Stimulated activated CD8-positive, alpha-beta memory T cell treated with anti-CD3 and anti-CD28 coated beads, Interleukin-15, amount 100 ng/mL, for 1 hour (primary cell): ENCODE data around the gene TBC1D22A.
"Not testable (repeated sequence)": the region's sequence is repeated elsewhere in the genome, so short reads cannot be mapped to it uniquely, and the experiment has no call there.

ENCODE experiments used
- DNase-seq: peaks from one replicate; pipeline ENCODE4 v3.0.0-alpha.2; 2020; ENCODE audit warnings: low read depth

The TBC1D22A gene

DNA sequence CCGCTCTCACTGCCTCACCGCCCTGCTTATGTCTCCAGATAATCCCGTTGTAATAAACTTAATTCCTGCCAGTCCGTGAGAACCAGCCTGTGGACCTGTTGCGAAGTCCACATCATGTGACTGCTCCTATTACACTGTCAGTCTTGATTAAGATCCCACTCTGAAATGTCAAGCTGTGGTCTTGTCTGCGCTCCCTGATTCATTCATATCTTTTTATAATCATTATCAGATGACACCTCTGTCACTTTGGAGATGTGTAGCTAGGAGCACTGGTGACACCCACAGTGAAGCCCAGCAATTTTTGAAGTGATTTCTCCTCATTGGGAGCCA lies 377.3 kb downstream of the TBC1D22A start:
- no peak for DNase-seq

GRCh38 chr22:47140975-47141374 lies 378.5 kb downstream of the TBC1D22A start:
- DNase-seq, result not testable (repeated sequence)

DNA sequence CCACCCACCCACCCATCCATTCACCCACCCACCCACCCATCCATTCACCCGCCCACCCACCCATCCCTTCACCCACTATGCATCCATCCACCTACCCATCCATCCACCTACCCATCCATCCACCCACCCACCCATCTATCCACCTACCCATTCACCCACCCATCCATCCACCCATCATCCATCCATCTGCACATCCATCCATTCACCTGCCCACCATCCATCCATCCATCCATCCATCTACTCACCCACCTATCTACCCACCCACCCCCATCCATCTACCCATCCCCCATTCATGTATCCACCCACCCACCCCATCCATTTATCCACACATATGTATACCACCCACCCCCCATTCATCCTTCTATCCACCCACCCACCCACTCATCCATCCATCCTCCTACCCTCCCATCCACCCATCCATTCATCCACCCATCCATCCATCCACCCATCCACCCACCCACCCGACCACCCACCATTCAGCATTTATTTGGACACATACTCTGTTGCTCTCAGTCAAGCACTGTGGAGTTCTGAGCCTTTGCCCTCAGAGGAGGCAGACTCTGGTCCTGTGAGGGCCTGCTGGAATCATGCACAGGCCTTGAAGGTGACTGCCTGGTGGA lies 380.1 kb downstream of the TBC1D22A start:
- DNase-seq, result no peak

- no peak for DNase-seq
Measured at GRCh38 chr22:47143249-47143938, 380.9 kb downstream of the TBC1D22A start.

DNA sequence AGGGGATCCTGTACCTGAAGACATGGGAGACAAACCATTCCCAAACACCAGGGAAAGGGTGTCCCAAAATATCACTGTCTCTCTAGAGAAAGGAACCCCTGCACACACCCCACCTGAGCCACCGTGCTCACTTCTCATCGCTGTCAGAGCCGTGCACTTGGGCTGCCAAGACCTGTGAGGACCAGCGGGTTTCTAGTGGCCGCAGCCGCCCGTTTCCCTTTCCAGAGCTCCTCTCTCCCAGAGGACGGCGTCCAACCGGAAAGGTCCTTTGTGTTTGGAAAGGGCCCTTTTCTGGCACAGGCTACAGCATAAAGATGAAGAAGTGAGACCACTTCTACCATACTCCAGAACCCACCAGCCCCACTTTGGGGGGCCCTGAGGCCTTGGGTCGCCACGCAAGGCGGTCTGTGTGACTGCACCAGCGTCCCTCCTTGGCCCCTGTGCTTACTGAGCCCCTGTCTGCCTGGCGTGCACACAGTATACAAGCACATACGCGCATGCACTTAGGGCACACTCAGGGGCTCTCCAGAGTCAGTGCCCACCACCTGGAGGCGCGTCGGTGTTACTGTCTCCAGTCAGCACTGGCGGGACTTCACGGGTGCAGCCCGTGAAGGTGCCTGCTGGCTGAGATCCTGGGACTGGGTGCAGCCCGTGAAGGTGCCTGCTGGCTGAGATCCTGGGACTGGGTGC lies 381.8 kb downstream of the TBC1D22A start:
- DNase-seq, result no peak

DNA sequence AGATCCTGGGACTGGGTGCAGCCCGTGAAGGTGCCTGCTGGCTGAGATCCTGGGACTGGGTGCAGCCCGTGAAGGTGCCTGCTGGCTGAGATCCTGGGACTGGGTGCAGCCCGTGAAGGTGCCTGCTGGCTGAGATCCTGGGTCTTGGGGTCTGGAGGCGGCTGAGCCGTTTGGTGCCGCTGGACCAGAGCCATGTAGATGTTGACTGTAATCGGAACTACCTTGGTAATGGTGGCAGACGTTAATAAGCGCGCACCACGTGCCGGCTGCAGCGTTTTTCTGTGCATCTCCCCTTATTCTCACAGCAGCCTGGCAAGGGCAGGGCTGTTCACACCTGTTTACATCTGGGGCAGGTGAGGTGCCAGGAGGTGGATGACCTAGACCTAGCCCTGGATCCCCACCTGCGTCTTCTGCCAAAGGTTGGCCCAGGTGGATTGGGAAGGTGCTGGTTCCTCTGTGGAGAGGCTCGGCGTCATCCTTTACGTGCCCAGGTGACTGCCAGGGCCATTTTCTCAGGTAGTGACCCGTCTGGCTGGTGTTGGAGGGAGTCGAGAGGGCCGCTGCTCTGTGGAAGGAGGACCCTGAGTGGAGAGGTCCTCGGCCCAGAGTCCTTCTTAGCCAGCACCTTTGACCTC lies 382.5 kb downstream of the TBC1D22A start:
- DNase-seq, result no peak

GRCh38 chr22:47145883-47146282 lies 383.4 kb downstream of the TBC1D22A start:
- DNase-seq, result no peak

DNA sequence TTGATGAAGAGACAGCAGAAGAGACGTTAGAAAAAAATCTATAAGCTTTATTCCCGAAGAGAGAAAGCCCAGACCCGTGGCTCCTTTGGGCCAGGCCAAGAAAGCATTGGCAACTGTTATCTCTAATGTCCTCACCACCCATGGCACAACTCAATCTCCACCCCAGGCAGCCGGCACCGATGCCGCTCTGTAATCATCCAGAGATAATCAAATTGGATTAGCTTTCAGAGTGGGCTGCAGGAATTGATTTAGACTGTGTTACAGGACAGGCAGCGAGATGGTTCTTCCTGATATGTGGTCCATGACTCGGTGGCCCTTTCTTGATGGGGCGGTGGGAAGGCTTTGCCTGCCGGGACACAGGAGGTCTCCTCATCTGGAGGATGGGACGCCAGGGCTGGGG lies 383.9 kb downstream of the TBC1D22A start:
- DNase-seq, result no peak

DNA sequence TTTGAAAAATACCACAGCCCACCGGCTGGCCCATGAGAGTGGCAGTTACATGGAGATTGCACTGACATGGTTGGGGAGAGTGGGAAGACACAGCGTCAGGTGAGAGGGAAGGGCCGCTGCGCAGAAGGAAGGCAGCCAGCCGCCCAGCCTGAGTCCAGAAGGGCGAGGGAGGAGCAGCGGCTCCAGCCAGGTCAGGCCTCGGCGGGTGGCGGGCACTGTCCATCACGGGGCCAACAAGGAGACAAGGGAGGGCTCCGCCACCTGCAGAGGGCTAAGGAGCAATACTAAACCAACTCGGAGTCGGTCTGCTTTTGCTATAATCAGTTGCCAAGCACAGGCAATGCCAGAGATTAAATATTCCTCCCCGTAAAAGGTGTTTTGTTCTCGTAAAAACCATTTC lies 384.5 kb downstream of the TBC1D22A start:
- DNase-seq, result no peak

- DNase-seq, result no peak
Measured at GRCh38 chr22:47147572-47147971, 385.1 kb downstream of the TBC1D22A start.

- DNase-seq, result no peak
Measured at GRCh38 chr22:47148510-47148909, 386.1 kb downstream of the TBC1D22A start.

GRCh38 chr22:47148956-47149728 lies 386.7 kb downstream of the TBC1D22A start:
- DNase-seq, result no peak

GRCh38 chr22:47149976-47150375 lies 387.5 kb downstream of the TBC1D22A start:
- no peak for DNase-seq

- no peak for DNase-seq
Measured at GRCh38 chr22:47150426-47150825, 388.0 kb downstream of the TBC1D22A start.

DNA sequence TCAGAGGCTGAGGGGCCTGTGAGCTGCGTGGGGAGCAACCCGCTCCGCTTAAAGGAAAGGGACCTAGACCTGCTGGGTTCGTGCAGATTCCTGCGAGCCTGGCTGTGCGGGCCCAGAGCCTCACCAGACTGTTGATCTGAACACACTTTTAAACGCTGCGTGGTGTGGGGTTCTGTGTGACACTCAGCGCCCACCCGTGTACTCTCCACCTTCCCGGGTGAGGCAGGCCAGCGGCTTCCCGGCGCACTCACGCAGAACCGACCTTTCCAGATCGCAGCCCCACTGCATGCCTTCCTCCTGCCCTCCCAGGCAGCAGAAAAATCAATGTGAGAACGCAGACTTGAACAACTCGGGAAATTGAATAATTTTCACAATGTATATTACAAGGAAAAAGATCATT lies 388.6 kb downstream of the TBC1D22A start:
- DNase-seq, result no peak

DNA sequence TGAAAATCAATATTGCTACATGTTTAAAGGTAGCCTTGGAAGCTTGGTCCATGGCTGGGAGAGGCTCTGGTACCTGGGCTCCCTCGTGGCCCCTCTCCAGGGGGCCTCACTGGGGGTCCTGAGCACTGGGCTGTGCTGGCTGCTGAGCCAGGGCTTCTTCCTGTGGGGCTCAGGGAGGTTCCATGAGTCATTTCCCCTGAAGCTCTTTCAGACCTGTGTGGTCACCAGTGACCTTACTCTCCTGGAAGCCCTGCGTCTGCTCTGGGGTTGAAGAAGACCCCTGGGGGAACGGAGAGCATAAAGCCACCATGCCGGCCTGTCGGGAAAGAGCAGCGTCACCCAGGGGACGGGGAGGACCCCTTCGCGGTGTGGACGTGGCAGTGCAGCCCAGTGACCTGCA lies 389.0 kb downstream of the TBC1D22A start:
- DNase-seq, result no peak

DNA sequence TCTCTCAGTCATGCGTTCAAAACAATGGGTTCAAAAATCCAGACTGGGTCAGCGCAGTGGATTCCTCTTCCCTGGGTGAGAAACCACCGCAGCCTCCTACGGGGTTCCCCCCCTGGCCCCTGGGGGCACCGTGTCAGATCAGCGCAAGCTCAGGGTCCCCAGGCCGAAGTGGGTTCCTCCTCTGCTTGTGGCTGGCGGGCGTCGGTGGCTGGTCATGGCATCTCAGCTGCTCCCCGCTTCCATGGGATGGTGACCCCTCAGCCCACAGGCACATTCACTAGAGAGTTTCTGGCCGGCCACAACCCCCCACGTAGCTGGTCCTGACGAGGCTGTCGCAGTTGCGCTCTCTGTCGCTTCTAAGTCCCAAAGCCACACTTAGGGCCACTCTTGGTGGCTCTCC lies 389.8 kb downstream of the TBC1D22A start:
- DNase-seq, result no peak

DNA sequence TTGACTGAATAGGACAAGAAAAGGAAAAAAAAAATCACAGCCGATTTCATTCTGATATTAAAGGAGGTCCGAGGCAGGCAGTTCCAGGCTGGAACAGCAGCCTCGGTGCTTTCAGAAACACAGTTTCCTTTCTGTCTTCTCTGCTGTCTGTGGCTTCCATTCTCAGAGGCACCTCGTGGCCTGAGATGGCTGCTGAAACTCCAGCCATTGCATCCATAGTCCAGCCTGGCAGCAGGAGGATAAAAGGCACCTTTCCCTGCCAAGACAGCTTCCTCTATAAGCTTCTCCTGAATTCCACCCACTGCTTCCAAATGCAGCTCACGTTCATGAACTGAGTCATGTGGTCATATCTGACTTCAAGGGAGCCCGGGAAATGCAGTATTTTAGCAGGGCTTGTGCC lies 390.5 kb downstream of the TBC1D22A start:
- no peak for DNase-seq

- DNase-seq, result no peak
Measured at GRCh38 chr22:47153854-47154525, 391.5 kb downstream of the TBC1D22A start.

DNA sequence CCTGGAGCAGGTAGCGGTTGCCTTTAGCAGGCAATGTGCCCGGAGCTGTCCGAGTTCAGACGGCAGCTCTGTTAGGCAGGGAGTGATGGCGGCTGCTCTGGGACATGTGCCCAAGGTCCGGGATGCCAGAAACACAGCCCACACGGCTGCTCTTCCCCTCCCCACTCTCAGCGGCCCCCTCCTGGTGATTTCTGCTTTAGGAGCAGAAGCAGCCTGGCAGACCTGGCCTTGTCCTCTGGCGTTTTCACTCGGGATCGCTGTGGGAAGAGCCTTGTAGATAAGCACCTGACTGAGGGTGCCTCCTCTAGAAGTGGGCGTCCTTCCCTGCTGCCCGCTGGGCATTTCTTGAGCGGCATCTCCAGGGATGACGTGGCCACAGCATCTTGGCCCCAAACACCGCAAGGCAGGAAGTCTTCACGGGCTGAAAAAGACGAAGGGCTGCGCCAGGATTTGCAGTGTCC lies 392.2 kb downstream of the TBC1D22A start:
- DNase-seq, result no peak

DNA sequence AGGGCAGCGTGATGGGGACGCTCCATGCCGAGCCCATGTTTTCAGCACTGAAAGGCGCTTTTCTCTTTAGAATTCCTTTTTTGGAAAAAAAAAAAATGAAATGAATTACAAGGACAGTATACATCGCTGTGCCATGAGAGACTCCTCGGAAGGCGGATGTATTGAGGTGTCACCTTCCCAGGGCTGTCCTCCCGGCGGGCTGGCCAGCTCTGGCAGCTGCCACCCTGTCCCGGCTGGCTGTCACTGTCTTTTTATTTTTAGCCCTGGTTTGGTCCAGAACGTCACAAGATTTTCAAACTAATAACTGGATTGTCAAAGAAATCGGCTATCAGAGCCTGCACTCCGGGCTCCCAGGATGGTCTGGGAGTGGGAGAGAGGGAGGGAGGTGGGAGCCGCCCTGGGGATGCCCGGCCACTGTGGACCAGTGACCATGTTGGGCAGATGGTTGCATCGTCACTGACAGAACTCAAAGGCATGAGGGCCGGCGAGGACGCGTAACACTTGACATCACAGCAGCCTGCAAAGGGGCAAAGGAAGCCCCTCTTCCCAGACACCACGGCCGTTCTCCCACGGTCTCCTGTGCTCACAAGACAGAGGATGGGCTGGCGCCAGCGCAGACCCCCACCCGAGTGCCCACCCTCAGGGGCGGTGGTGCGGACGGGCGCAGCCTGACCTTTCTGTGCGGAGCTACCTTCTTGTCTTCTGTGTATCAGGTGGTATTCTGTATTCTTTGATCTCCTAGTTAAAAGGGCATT lies 392.9 kb downstream of the TBC1D22A start:
- DNase-seq, result no peak
